K562 (cell line): Measurements from ENCODE around the gene KMT2A. TPM values are rescaled to one million over a fixed set of nuclear protein-coding genes. Genes with fewer than 3 reads are reported as not detected.
"Not testable (repeated sequence)": the region's sequence is repeated elsewhere in the genome, so short reads cannot be mapped to it uniquely, and the experiment has no call there.

Experiments used
- ATAC-seq: fragments of 200-7000 bp; cut with Tn5 transposase; 3 replicates; pipeline ENCODE4 v1.9.1; 2020; ENCODE audit warnings: moderate library complexity
- BruUV-seq: library from RNA; stranded (reverse); fragments of 400-500 nt; replicated peaks from 2 replicates; lab custom pipeline; 2021; lab: Mats Ljungman, UMichigan
- CTCF ChIA-PET: fragments of 300-600 bp; formaldehyde crosslinking; extraction: SDS; loops from one replicate; lab custom pipeline; 2021; ENCODE audit warnings: low intra/inter-chr PET ratio; lab: Yijun Ruan, JAX
- POLR2A ChIA-PET: fragments of 300-600, 350-650 bp; sonication (Branson Sonifier 250); formaldehyde crosslinking; extraction: SDS; loops from one replicate; lab custom pipeline; 2021; ENCODE audit warnings: antibody characterized with exemption, inconsistent platforms; lab: Yijun Ruan, JAX
- DNase-seq, 4 experiments: peaks; one replicate each; pipeline versions ENCODE4 v3.0.0 to v3.0.0-alpha.2; 2011 to 2018; ENCODE audit warnings: low spot score in 3 of 4, mixed read lengths in 3 of 4; ENCODE audit errors: extremely low read depth in 1 of 4
- FAIRE-seq: peaks from 2 replicates; lab custom pipeline; 2011; peaks lifted over from hg19 to GRCh38; lab: Jason Lieb, UNC
- H2AFZ ChIP-seq: 2 replicates; pipeline ENCODE4 v1.6.0; 2011; ENCODE audit warnings: low read depth, low read length, control low read depth, inconsistent platforms
- H3K27ac ChIP-seq: fragments of 200-600 bp; 3 replicates; pipeline ENCODE4 v1.8.0; 2011; ENCODE audit warnings: low read depth, mild to moderate bottlenecking, control low read depth, inconsistent platforms, low read length, moderate library complexity, mixed read lengths; ENCODE audit errors: extremely low read depth
- H3K27me3 ChIP-seq, 2 experiments: fragments of 300-600 bp in 1 of 2; 2 replicates in 1 of 2; 3 replicates in 1 of 2; pipeline versions ENCODE4 v1.6.0 to v1.8.0; 2011; ENCODE audit warnings: inconsistent platforms in 2 of 2, low read length in 2 of 2, mild to moderate bottlenecking in 1 of 2, mixed read lengths in 1 of 2, moderate library complexity in 1 of 2; ENCODE audit not compliant: control insufficient read depth in 2 of 2, insufficient read depth in 2 of 2
- H3K36me3 ChIP-seq: fragments of 300-600 bp; 3 replicates; pipeline ENCODE4 v1.8.0; 2011; ENCODE audit warnings: mild to moderate bottlenecking, low read length, inconsistent platforms; ENCODE audit not compliant: control insufficient read depth, insufficient read depth
- H3K4me1 ChIP-seq, 2 experiments: fragments of 200-600 bp in 1 of 2; replicated peaks in 1 of 2; 2 replicates in 1 of 2; 3 replicates in 1 of 2; pipeline versions ENCODE4 v1.5.1 to v1.8.0; 2011; ENCODE audit warnings: inconsistent platforms in 2 of 2, low read length in 2 of 2, mild to moderate bottlenecking in 1 of 2, mixed read lengths in 1 of 2, moderate library complexity in 1 of 2; ENCODE audit not compliant: control insufficient read depth in 2 of 2, insufficient read depth in 2 of 2
- H3K4me2 ChIP-seq: 2 replicates; pipeline ENCODE4 v1.6.1; 2011; ENCODE audit warnings: low read length, control low read depth, inconsistent platforms, mixed read lengths; ENCODE audit not compliant: insufficient read depth
- H3K4me3 ChIP-seq: fragments of 200-600 bp; sonication (generic), shearing (Covaris generic); 2 replicates; pipeline ENCODE4 v1.5.1; 2016; ENCODE audit warnings: control low read depth, inconsistent platforms
- H3K79me2 ChIP-seq: fragments of 200-600 bp; 3 replicates; pipeline ENCODE4 v1.8.0; 2011; ENCODE audit warnings: low read length, inconsistent platforms; ENCODE audit not compliant: control insufficient read depth, insufficient read depth
- H3K9ac ChIP-seq, 2 experiments: 2 replicates each; pipeline versions ENCODE4 v1.6.0 to v1.6.1; 2011; ENCODE audit warnings: low read depth in 2 of 2, low read length in 2 of 2, control low read depth in 1 of 2, inconsistent platforms in 1 of 2, mild to moderate bottlenecking in 1 of 2, mixed read lengths in 1 of 2; ENCODE audit not compliant: insufficient read depth in 1 of 2
- H3K9me1 ChIP-seq: one replicate; pipeline ENCODE4 v1.6.0; 2011; ENCODE audit warnings: inconsistent platforms, mild to moderate bottlenecking, low read length, moderate library complexity; ENCODE audit not compliant: control insufficient read depth, insufficient read depth
- H3K9me3 ChIP-seq: replicated peaks from 2 replicates; pipeline ENCODE4 v1.5.1; 2011; ENCODE audit warnings: low read depth, low read length, inconsistent platforms; ENCODE audit not compliant: control insufficient read depth, insufficient read depth
- H4K20me1 ChIP-seq: replicated peaks from 2 replicates; pipeline ENCODE4 v1.6.1; 2011; ENCODE audit warnings: low read length, inconsistent platforms, mixed read lengths; ENCODE audit not compliant: control insufficient read depth, insufficient read depth
- ATF1 ChIP-seq, 2 experiments: fragments of 450-650 bp in 1 of 2; IDR thresholded peaks; 2 replicates each; pipeline ENCODE4 v1.6.1; 2016; ENCODE audit warnings: missing compliant biosample characterization in 1 of 2, missing genetic modification characterization in 1 of 2
- CBFA2T3 ChIP-seq: fragments of 450-650 bp; IDR thresholded peaks from 2 replicates; pipeline ENCODE4 v1.6.1; 2017
- DPF2 ChIP-seq: fragments of 450-650 bp; IDR thresholded peaks from 2 replicates; pipeline ENCODE4 v1.6.1; 2016
- EP300 ChIP-seq: IDR thresholded peaks from 2 replicates; pipeline ENCODE4 v1.6.1; 2012; ENCODE audit warnings: low read length, improper control_type of control experiment
- FOSL1 ChIP-seq: fragments of 200-800 bp; sonication (Bioruptor generic); conservative IDR thresholded peaks from 2 replicates; pipeline ENCODE4 v1.6.1; 2016; ENCODE audit warnings: missing genetic modification characterization, missing compliant biosample characterization
- GATAD2A ChIP-seq: fragments of 450-650 bp; IDR thresholded peaks from 2 replicates; pipeline ENCODE4 v1.6.1; 2017
- POLR2A ChIP-seq: fragments of 450-650 bp; conservative IDR thresholded peaks from 2 replicates; pipeline ENCODE4 v1.6.1; 2016
- RCOR1 ChIP-seq, 2 experiments: IDR thresholded peaks; 2 replicates each; pipeline ENCODE4 v1.6.1; 2012; ENCODE audit warnings: low read depth in 2 of 2, low read length in 2 of 2, borderline replicate concordance in 1 of 2, improper control_type of control experiment in 1 of 2
- SMARCA4 ChIP-seq: fragments of 450-650 bp; IDR thresholded peaks from 2 replicates; pipeline ENCODE4 v1.6.1; 2016
- TAL1 ChIP-seq: fragments of 450-650 bp; IDR thresholded peaks from 2 replicates; pipeline ENCODE4 v1.6.1; 2016; ENCODE audit warnings: mild to moderate bottlenecking
- TEAD4 ChIP-seq, 2 experiments: sonication (generic) in 1 of 2; formaldehyde crosslinking in 1 of 2; IDR thresholded peaks; 2 replicates each; pipeline versions ENCODE4 v1.6.1 to v1.8.0; 2012 to 2022; ENCODE audit warnings: borderline replicate concordance in 1 of 2, inconsistent platforms in 1 of 2, low read length in 1 of 2, mild to moderate bottlenecking in 1 of 2, missing genetic modification reagents in 1 of 2
- ZNF174 ChIP-seq: fragments of 250-450 bp; sonication (Bioruptor Pico); IDR thresholded peaks from 2 replicates; pipeline ENCODE4 v1.4.0; 2020; ENCODE audit warnings: mild to moderate bottlenecking
- ZNF175 ChIP-seq: fragments of 200-800 bp; sonication (Bioruptor generic); IDR thresholded peaks from 2 replicates; pipeline ENCODE4 v1.6.1; 2016; ENCODE audit warnings: low read depth, mild to moderate bottlenecking, missing genetic modification characterization, missing compliant biosample characterization
- ZNF707 ChIP-seq: fragments of 250-450 bp; sonication (Bioruptor Pico); conservative IDR thresholded peaks from 2 replicates; pipeline ENCODE4 v1.8.0; 2022; ENCODE audit warnings: inconsistent platforms, mild to moderate bottlenecking, moderate library complexity
- WGBS: fragments of 100-300 bp; shearing (Covaris generic); methylation state at CpG from one replicate; pipeline ENCODE4 v1.1.6; 2016; ENCODE audit warnings: low coverage, mixed read lengths; ENCODE audit not compliant: insufficient coverage; ENCODE audit errors: missing lambda C conversion rate; 5-methylcytosine and 5-hydroxymethylcytosine counted together
- in situ Hi-C: fragments of 300-500 bp; cut with MboI; formaldehyde crosslinking; loops from 4 replicates; pipeline ENCODE4 v1.15.0; 2018; ENCODE audit warnings: inconsistent platforms, mixed read lengths
- intact Hi-C: fragments of 100-400 bp; cut with micrococcal nuclease; formaldehyde crosslinking; loops from 2 replicates; pipeline ENCODE4 v1.14.2; 2022
- polyA plus RNA-seq, 8 experiments: library from polyadenylated mRNA; depleted of rRNA in 4 of 8; stranded (reverse) in 5 of 8; unstranded in 3 of 8; fragments of >200 nt; fragmentation: Nextera tagmentation in 2 of 8; fragmentation: Illumina TruSeq in 1 of 8; extraction: Ambion mirVana in 2 of 8; extraction: Trizol in 1 of 8; gene quantifications; 2 replicates each; pipeline versions ENCODE4 v1.2.1 to v1.2.3, GENCODE V29; 2011 to 2014; ENCODE audit warnings: inconsistent platforms in 1 of 8, missing spikeins in 1 of 8
- total RNA-seq, 7 experiments: library from RNA; depleted of rRNA in 6 of 7; stranded (reverse); fragments of >200 nt in 6 of 7; fragmentation: Illumina TruSeq in 2 of 7; extraction: Trizol in 2 of 7; gene quantifications; 2 replicates each; pipeline versions ENCODE4 v1.2.1 to v1.2.3, GENCODE V29; 2011 to 2021; ENCODE audit warnings: low replicate concordance in 1 of 7
- TF ChIP-seq, protein P1 (sequence below): sonication (generic); IDR thresholded peaks from 2 replicates; pipeline ENCODE4 v1.6.1; 2016
- TF ChIP-seq, protein P2 (sequence below): sonication (generic); formaldehyde crosslinking; IDR thresholded peaks from 2 replicates; pipeline ENCODE4 v1.8.1; 2022; ENCODE audit warnings: missing genetic modification reagents

The KMT2A gene
- total and polyA plus RNA-seq, 9 of the 15 experiments (the other 6 are each of a cell fraction or from before 2014, with no cell fraction given), result 9.6 to 59.9 (median 32.6) TPM

DNA sequence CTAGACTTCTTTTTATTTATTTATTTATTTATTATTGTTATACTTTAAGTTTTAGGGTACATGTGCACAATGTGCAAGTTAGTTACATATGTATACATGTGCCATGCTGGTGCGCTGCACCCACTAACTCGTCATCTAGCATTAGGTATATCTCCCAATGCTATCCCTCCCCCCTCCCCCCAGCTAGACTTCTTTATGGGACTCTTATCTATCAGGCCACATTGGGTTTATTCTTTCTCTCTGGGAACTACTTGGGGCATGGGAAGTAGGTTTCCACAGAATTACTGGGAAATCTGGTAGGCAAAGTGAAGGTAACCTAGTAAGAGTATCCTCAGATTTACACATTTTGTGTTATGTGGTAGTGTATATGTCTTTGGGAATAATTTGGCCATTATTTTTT lies 32.7 kb downstream of the KMT2A start (continued):
- TF ChIP-seq TAL1, result peak; percentile 70
- TF ChIP-seq ATF1 (CRISPR knock-in tag; IDR thresholded peaks at IDR 0.05); TEAD4 (CRISPR knock-in tag; IDR thresholded peaks at IDR 0.05; ENCODE audit: borderline replicate concordance): not testable (repeated sequence)
- 0 out of 2 replicates have a peak, but pooled peaks have one; percentile 16 for TF ChIP-seq ATF1 (tag; IDR thresholded peaks at IDR 0.05)
- peak; percentile 30; the same call in 1 of the 2 replicates for TF ChIP-seq EP300
- TF ChIP-seq, protein P1, sequence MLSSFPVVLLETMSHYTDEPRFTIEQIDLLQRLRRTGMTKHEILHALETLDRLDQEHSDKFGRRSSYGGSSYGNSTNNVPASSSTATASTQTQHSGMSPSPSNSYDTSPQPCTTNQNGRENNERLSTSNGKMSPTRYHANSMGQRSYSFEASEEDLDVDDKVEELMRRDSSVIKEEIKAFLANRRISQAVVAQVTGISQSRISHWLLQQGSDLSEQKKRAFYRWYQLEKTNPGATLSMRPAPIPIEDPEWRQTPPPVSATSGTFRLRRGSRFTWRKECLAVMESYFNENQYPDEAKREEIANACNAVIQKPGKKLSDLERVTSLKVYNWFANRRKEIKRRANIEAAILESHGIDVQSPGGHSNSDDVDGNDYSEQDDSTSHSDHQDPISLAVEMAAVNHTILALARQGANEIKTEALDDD, result peak; percentile 59
- TF ChIP-seq FOSL1 (tag), result peak; percentile 30; the same call in 1 of the 2 replicates
- peak; percentile 85 for TF ChIP-seq DPF2
- peak; percentile 67 for TF ChIP-seq TEAD4 (IDR thresholded peaks at IDR 0.05; ENCODE audit: low read length)
- TF ChIP-seq CBFA2T3, result peak; percentile 79
- TF ChIP-seq SMARCA4, result peak; percentile 69

- no peak overlapping the region for H3K27ac ChIP-seq
- ATAC-seq, result no peak
- no peak overlapping the region for H2AFZ ChIP-seq
- no TSS peak for BruUV-seq
- peaks cover 62% of the 10 kb centered on the region for H3K36me3 ChIP-seq
- no peak overlapping the region for H3K9ac ChIP-seq
- no peak overlapping the region for H3K4me3 ChIP-seq
- H3K9me3 ChIP-seq, result no peaks in the 10 kb centered on the region
- H3K27me3 ChIP-seq, result no peaks in the 10 kb centered on the region
- in situ Hi-C loops, result no loop called here
- H3K9me1 ChIP-seq, result no peaks in the 10 kb centered on the region
- intact Hi-C loops, result no loop called here
- POLR2A ChIA-PET, result no interaction called here
- DNase-seq, result no peak
- H3K4me1 ChIP-seq, result peaks cover 0 to 9% of the 10 kb centered on the region in 2 experiments; a peak in 2 of 5 replicates
- H3K79me2 ChIP-seq, result peaks cover 71% of the 10 kb centered on the region
- FAIRE-seq, result peak; percentile 29
- CTCF ChIA-PET, result no interaction called here
- H4K20me1 ChIP-seq, result 0 out of 2 replicates have a peak, but pooled peaks cover 7% of the 10 kb centered on the region
- H3K4me2 ChIP-seq, result no peak overlapping the region
- 82% methylated on average over 2 of the region's 2 CpGs for WGBS
- TF ChIP-seq RCOR1 (IDR thresholded peaks at IDR 0.05; ENCODE audit: borderline replicate concordance in 1 of 2, low read depth in 2 of 2, low read length in 2 of 2), result no peak
- no peak for TF ChIP-seq POLR2A
- TF ChIP-seq ZNF707 (CRISPR knock-in tag), result no peak
- no peak for TF ChIP-seq GATAD2A
- TF ChIP-seq, protein P2, sequence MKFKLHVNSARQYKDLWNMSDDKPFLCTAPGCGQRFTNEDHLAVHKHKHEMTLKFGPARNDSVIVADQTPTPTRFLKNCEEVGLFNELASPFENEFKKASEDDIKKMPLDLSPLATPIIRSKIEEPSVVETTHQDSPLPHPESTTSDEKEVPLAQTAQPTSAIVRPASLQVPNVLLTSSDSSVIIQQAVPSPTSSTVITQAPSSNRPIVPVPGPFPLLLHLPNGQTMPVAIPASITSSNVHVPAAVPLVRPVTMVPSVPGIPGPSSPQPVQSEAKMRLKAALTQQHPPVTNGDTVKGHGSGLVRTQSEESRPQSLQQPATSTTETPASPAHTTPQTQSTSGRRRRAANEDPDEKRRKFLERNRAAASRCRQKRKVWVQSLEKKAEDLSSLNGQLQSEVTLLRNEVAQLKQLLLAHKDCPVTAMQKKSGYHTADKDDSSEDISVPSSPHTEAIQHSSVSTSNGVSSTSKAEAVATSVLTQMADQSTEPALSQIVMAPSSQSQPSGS, result no peak
- TF ChIP-seq ZNF175, result no peak
- TF ChIP-seq ZNF174 (CRISPR knock-in tag), result no peak
These were observed 34.7 kb downstream of the KMT2A start for GRCh38 chr11:118471030-118471429.
